ENCODE measurements around the gene METTL21C.

DNA sequence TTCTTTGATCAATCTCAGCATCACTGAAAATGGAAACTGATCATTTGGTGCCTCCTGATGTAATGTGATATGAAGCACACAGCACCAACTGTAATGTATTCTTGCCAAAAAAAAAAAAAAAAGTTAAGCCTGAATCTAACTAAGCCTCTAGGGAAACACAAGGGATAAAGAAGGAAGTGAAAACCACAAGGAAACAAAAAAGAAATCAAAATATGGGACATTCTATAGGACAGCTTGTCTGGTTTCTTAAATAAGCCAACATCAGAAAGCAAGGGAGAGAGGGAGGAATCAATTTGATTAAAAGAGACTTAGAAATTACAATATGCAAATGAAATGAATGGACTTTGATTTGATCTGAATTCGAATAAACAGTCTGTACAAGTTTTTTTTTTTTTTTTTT, 20.6 kb upstream of the METTL21C start:
- TF ChIP-seq, protein P1, sequence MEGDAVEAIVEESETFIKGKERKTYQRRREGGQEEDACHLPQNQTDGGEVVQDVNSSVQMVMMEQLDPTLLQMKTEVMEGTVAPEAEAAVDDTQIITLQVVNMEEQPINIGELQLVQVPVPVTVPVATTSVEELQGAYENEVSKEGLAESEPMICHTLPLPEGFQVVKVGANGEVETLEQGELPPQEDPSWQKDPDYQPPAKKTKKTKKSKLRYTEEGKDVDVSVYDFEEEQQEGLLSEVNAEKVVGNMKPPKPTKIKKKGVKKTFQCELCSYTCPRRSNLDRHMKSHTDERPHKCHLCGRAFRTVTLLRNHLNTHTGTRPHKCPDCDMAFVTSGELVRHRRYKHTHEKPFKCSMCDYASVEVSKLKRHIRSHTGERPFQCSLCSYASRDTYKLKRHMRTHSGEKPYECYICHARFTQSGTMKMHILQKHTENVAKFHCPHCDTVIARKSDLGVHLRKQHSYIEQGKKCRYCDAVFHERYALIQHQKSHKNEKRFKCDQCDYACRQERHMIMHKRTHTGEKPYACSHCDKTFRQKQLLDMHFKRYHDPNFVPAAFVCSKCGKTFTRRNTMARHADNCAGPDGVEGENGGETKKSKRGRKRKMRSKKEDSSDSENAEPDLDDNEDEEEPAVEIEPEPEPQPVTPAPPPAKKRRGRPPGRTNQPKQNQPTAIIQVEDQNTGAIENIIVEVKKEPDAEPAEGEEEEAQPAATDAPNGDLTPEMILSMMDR (IDR thresholded peaks at IDR 0.05) = no peak
- no peak for TF ChIP-seq POLR2A (IDR thresholded peaks at IDR 0.05)
